HG03342 (cell line): ENCODE measurements around the gene CKLF.

Experiments used
- ATAC-seq: cut with Tn5 transposase; IDR thresholded peaks from one replicate; pipeline ENCODE4 v1.9.1; 2021; ENCODE audit warnings: mild to moderate bottlenecking, moderate library complexity; ENCODE audit not compliant: unreplicated experiment

The CKLF gene

DNA sequence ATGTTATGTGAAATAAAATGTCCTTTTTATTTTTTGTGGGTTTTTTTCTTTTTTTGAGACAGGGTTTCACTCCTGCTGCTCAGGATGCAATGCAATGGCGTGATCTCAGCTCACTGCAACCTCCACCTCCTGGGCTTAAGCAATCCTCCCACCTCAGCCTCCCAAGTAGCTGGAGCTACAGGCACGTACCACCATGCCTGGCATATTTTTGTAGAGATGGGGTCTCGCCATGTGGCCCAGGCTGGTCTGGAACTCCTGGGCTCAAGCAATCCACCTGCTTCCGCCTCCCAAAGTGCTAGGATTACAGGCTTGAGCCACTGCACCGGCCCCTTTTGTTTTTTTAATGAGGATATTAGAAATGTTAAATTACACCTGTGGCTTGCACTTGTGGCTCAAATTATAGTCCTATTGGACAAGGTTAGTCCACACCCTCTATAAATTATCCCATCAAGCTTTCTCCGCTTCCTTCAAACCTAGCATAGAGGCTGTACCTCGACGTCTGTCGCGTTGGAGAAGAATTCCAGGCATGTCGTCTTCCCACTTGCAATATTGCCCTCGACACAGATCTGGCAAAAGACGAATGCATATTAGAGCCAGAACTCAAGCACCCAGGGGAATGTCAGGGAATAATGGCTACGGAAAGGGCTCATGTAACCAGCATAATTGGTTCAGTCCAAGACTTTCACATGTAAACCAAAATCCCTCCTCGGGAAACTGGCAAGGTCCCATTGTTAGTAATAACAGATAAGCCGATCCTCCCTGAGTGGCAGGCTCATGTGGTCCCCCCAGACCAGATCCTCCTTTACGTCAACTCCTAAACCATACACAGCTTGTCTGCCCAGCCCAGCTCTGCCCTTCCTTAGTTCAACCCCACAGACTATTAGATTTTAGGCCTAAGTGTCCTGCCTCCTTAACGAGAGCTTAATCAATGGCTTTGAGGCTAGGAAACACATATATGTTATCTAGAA, 10.7 kb upstream of the CKLF start:
- ATAC-seq, result no peak

GRCh38 chr16:66542396-66542795, 10.0 kb upstream of the CKLF start:
- no peak for ATAC-seq

GRCh38 chr16:66543541-66543940, 8.8 kb upstream of the CKLF start:
- ATAC-seq, result no peak

GRCh38 chr16:66544016-66544757, 8.2 kb upstream of the CKLF start:
- no peak for ATAC-seq

- ATAC-seq, result no peak
Measured at GRCh38 chr16:66547101-66547989, 5.0 kb upstream of the CKLF start.

DNA sequence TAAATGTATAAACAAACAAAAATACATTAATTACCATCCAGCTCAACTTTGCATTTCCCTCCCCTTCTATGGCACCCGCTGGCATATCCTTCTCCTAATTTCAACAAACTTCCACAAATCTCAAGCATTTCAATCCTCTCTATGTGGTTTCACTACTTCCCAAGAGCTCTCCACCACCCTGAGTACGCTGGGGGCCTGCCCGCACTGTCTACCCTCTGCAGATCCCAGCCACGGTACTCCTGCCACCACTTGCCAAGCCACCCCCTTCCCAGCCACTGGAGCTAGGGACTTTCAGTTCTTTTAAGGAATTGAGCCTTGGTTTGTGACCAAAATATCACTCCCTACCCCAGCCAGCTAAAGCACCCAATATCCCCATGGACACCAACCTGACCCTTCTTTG, 4.3 kb upstream of the CKLF start:
- ATAC-seq, result no peak

DNA sequence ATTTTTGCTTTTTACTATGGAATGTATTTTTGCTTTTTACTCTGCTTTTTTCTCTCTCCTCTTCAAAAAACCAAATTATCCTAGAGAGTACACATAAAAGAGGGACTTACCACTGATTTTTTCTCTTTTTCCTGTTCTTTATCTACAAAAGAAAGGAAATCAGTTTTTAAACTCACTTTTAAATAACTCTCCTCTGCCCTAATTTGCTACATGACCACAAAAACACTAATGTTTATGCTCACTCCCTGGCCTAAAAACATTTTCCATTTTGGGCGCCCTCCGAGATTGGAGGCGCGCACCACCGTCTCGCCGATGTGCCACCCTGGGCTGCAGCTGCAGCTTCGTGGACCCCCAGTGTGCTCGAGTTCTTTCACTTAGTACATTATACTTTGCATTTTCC, 3.5 kb upstream of the CKLF start:
- no peak for ATAC-seq

DNA sequence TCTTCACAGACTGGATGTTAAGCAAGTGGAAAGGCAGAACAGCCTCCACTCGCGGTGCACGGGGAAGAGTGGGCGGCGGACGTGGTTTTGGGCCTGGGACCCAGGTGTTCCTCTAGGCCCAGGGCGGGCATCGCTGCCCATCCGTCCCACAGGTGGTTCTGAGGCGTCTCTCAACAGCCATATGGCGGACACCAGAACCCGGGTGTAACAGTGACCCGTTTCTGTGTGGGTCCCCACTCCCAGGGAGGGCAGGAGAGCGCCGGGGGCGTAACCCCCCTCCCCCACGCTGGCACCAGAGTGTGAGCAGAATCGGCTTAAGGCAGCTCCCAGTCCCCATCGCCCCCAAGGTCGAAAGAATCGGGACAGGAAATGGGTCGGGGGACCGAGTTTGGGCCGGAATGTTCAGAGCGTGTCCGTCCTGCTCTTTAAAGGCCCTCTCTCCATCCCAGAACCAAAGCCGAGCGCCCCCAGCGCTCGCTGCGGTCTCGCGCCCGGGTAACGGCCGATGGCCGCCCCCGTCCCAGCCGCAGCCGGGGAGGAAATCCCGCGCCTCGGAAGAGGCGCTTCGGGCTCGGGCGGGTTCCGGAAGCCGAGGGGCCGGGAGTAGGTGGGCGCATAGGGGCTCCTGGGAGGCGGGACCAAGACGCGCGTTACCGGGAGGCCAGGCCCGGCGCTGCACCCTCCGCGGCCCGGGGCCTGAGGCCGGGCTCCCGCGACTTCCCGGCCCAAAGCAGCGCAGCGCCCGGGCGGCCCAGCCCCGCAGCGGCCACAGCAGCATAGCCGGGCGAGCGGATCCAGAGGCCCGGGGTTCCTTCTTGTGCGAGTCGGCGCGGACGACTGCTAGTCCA, 2.9 kb upstream of the CKLF start, which contains the start of gene TK2:
Gene TK2 (minus strand): TSS at position 839 of the 848 bp plus-strand sequence. CDS start 61 bp downstream, at position 778.
- no peak for ATAC-seq

DNA sequence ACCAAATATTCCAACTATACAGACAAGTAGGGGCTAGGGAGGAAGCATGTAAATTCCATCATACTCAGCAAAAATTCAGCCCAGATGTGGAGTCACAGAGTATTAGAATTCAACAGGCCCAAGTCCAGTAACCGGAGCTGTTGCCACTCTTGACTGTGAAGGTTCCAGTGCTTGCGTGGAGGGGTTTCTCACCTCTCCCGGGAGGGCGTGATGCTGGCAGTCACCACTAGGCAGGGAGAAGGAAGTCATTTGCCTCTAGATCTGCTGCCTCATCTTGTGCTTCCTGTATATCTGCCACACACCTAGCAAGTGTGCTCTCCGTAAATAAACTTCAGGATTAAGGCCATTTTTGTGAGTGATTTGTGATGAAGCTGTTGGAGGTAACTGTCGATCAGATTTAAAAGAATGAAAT, 1.0 kb upstream of the CKLF start:
- no peak for ATAC-seq

DNA sequence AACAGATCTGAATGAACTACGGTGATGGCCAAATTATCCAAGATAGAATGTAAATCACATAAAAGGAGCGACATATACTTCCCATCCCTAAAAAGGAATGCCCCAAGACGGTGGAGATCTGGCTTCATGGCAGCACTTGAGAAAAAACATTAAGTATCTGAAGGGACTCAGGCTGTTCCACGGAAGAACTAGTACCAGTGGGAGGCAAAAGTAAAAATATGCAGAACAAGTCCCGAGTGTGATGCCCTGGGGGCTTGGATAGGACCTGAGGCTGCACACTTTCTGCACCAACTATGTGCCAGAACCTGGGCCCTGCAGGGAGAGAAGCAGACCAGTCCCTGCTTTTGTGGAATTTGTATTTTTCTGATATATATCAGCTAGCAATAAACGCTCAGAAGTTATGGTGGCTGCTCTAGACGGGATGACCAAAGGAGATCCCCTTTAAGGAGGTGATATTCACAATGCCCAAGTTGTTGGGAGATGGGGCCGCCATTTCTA, 539 bp upstream of the CKLF start:
- ATAC-seq, result no peak

DNA sequence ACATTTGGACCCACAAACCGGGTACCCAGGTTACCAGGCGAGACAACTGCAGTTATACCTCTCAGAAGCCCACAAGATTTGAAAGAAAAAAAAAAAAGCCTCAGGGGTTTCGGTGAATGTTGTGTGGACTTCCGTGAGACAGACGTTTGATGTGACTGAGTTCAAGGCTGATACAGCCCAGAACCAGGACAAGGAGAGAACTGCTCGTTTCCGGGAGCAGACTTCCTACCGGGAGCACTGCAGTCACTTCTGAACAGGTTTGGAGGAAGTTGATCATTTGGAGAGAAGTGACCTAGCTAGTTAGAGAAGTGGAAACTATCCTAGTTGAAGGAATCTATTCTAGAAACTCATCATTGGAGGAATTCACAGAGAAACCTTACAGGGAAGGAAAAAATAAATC, 847 bp downstream of the CKLF start:
- ATAC-seq, result no peak

DNA sequence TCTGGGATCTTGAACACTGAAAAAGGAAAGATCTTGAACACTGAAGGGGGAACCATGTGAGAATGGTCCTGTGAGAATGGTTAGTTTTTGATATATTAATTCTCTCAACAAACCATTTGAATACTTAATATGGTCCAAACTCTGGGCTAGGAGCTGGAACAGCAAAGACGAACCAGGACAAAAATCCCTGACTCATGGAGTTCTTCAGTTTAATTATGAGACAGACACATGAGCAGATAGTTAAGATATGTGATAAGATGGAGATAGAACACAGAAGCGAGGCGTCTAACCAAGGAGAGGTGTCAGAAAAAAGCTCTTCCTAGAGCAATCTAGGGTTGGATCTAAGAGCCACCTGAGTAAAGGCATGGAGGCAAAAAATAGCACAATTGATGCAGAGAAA, 1.6 kb downstream of the CKLF start:
- no peak for ATAC-seq

GRCh38 chr16:66554495-66554894, 2.1 kb downstream of the CKLF start:
- no peak for ATAC-seq

GRCh38 chr16:66560107-66560506, 7.7 kb downstream of the CKLF start:
- no peak for ATAC-seq

GRCh38 chr16:66561381-66562080, 9.2 kb downstream of the CKLF start:
- no peak for ATAC-seq

- no peak for ATAC-seq
Measured at GRCh38 chr16:66562409-66562808, 10.0 kb downstream of the CKLF start.

DNA sequence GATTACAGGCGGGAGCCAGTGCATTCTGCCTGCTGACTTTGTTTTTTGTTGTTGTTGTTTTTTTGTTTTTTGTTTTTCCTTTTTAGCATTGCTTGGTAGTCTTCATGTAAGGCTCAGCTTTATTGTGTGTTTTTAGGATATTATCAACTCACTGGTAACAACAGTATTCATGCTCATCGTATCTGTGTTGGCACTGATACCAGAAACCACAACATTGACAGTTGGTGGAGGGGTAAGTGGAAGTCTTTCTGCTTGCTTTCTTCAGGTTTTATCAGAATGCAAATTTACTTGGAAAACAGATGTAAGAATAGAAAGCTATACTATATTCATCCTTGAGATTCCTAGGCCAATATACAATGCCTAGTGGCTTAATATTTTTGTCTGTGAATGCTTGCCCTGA, 10.6 kb downstream of the CKLF start:
- ATAC-seq, result no peak

- no peak for ATAC-seq
Measured at GRCh38 chr16:66563574-66564334, 11.4 kb downstream of the CKLF start.
